HG03097 (cell line): ENCODE measurements around the gene CYP8B1.
"Not testable (repeated sequence)": the region's sequence is repeated elsewhere in the genome, so short reads cannot be mapped to it uniquely, and the experiment has no call there.

ENCODE experiments used
- ATAC-seq: cut with Tn5 transposase; IDR thresholded peaks from one replicate; pipeline ENCODE4 v1.9.1; 2021; ENCODE audit not compliant: unreplicated experiment, low FRiP score

CYP8B1 gene

GRCh38 chr3:42887084-42887483, 11.4 kb upstream of the CYP8B1 start:
- no peak for ATAC-seq

GRCh38 chr3:42886294-42886822, 10.7 kb upstream of the CYP8B1 start:
- no peak for ATAC-seq

- ATAC-seq: no peak
These were observed 8.6 kb upstream of the CYP8B1 start for GRCh38 chr3:42884324-42884723.

- ATAC-seq: not testable (repeated sequence)
These were observed 7.7 kb upstream of the CYP8B1 start for GRCh38 chr3:42883251-42883930.

GRCh38 chr3:42880601-42881451, 5.1 kb upstream of the CYP8B1 start:
- peak; percentile 99 for ATAC-seq

- ATAC-seq: no peak
These were observed 4.5 kb upstream of the CYP8B1 start for GRCh38 chr3:42880183-42880582.

- no peak for ATAC-seq
These were observed 2.2 kb upstream of the CYP8B1 start for GRCh38 chr3:42877881-42878280.

- no peak for ATAC-seq
These were observed 1.5 kb upstream of the CYP8B1 start for GRCh38 chr3:42876940-42877720.

- no peak for ATAC-seq
These were observed 722 bp upstream of the CYP8B1 start for GRCh38 chr3:42876401-42876800.

GRCh38 chr3:42874749-42875148, 930 bp downstream of the CYP8B1 start:
- ATAC-seq: no peak

- no peak for ATAC-seq
These were observed 2.3 kb downstream of the CYP8B1 start for GRCh38 chr3:42873221-42873982.

GRCh38 chr3:42872718-42873117, 3.0 kb downstream of the CYP8B1 start:
- no peak for ATAC-seq

- no peak for ATAC-seq
These were observed 4.0 kb downstream of the CYP8B1 start for GRCh38 chr3:42871592-42872196.

- no peak for ATAC-seq
These were observed 6.8 kb downstream of the CYP8B1 start for GRCh38 chr3:42868841-42869240.

GRCh38 chr3:42867138-42867537, 8.5 kb downstream of the CYP8B1 start:
- no peak for ATAC-seq

- ATAC-seq: no peak
These were observed 10.4 kb downstream of the CYP8B1 start for GRCh38 chr3:42865256-42865655.

- no peak for ATAC-seq
These were observed 11.2 kb downstream of the CYP8B1 start for GRCh38 chr3:42864321-42864950.

- no peak for ATAC-seq
These were observed 19.1 kb downstream of the CYP8B1 start for GRCh38 chr3:42856544-42856943.
